Smooth muscle cell (in vitro differentiated cells): ENCODE results near the gene ADGRG4. TPM values are rescaled to one million over a fixed set of nuclear protein-coding genes. Genes with fewer than 3 reads are reported as not detected.

Experiments used
- DNase-seq: peaks from one replicate; lab custom pipeline; 2025; ENCODE audit not compliant: unreplicated experiment; lab: John Stamatoyannopoulos, UW
- H2AFZ ChIP-seq: fragments of 200-600 bp; sonication (generic); 2 replicates; pipeline ENCODE4 v1.6.0; 2016; ENCODE audit warnings: antibody characterized with exemption, low read depth, mild to moderate bottlenecking
- H3F3A ChIP-seq: fragments of 200-600 bp; sonication (generic); 2 replicates; pipeline ENCODE4 v1.6.0; 2017; ENCODE audit warnings: antibody characterized with exemption, low read depth
- H3K27ac ChIP-seq: fragments of 200-600 bp; sonication (generic); 2 replicates; pipeline ENCODE4 v1.5.1; 2016; ENCODE audit warnings: low read depth, mild to moderate bottlenecking
- H3K27me3 ChIP-seq: fragments of 200-600 bp; sonication (generic); 2 replicates; pipeline ENCODE4 v1.6.1; 2016; ENCODE audit warnings: low read depth, mild to moderate bottlenecking
- H3K36me3 ChIP-seq: fragments of 200-600 bp; sonication (generic); 2 replicates; pipeline ENCODE4 v1.5.1; 2016; ENCODE audit warnings: low read depth
- H3K4me1 ChIP-seq: fragments of 200-600 bp; sonication (generic); 2 replicates; pipeline ENCODE4 v1.5.1; 2016; ENCODE audit warnings: low read depth
- H3K4me2 ChIP-seq: fragments of 200-600 bp; sonication (generic); 2 replicates; pipeline ENCODE4 v1.6.0; 2016; ENCODE audit warnings: mild to moderate bottlenecking
- H3K4me3 ChIP-seq: fragments of 200-600 bp; sonication (generic); 2 replicates; pipeline ENCODE4 v1.5.1; 2016; ENCODE audit warnings: mild to moderate bottlenecking
- H3K79me2 ChIP-seq: fragments of 200-600 bp; sonication (generic); 2 replicates; pipeline ENCODE4 v1.6.0; 2016; ENCODE audit warnings: low read depth, mild to moderate bottlenecking
- H3K9ac ChIP-seq: fragments of 200-600 bp; sonication (generic); 2 replicates; pipeline ENCODE4 v1.6.0; 2016; ENCODE audit warnings: low read depth
- H3K9me3 ChIP-seq: fragments of 200-600 bp; sonication (generic); replicated peaks from 2 replicates; pipeline ENCODE4 v1.5.1; 2016; ENCODE audit warnings: low read depth
- H4K20me1 ChIP-seq: fragments of 200-600 bp; sonication (generic); 2 replicates; pipeline ENCODE4 v1.6.0; 2016; ENCODE audit warnings: low read depth
- WGBS: methylation state at CpG from one replicate; pipeline ENCODE4 v1.1.7; 2016; ENCODE audit warnings: low lambda C conversion rate; 5-methylcytosine and 5-hydroxymethylcytosine counted together
- polyA plus RNA-seq: library from polyadenylated mRNA; unstranded; fragments of >200 nt; fragmentation: Nextera tagmentation; extraction: Ambion mirVana; gene quantifications from 2 replicates; pipeline ENCODE4 v1.2.1, GENCODE V29; 2016
- total RNA-seq: library from RNA; depleted of rRNA; stranded (reverse); fragments of >200 nt; gene quantifications from 2 replicates; pipeline ENCODE4 v1.2.3, GENCODE V29; 2014
- TF ChIP-seq, protein P1 (sequence below): fragments of 200-600 bp; sonication (generic); IDR thresholded peaks from 2 replicates; pipeline ENCODE4 v1.5.1; 2017; ENCODE audit warnings: borderline replicate concordance, mild to moderate bottlenecking, antibody characterized with exemption; ENCODE audit not compliant: insufficient read depth, poor library complexity, severe bottlenecking

ADGRG4 gene
- total and polyA plus RNA-seq, 2 experiments from 2014 or later = not detected

DNA sequence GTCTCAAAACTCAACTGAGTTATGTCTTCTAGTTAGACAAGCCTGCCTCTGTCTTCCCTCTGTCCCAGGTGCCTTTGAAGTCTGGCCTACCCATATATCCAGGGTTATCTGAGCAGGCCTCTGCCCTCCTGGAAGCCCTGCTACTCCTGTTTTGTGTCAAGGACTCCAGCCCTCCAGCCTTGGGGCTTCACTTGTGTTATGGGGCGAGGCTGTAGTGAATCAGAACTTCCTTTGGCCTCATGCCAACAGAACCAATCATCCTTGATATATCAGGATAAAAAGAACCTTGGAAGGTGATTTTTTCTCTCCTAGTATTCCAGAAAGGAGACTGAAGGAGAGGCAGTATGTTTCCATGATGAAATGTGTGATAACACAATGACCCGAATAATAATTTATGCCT, 8.9 kb upstream of the ADGRG4 start:
- Histone ChIP-seq H3K79me2 (no peaks in the 10 kb centered on the region), H3K27ac (no peak overlapping the region), H2AFZ (no peak overlapping the region), H3K9ac (no peak overlapping the region), H3K4me2 (no peak overlapping the region), H3K4me1 (no peaks in the 10 kb centered on the region), H3K9me3 (no peaks in the 10 kb centered on the region), H3K36me3 (no peaks in the 10 kb centered on the region), H4K20me1 (no peaks in the 10 kb centered on the region), H3F3A (no peaks in the 10 kb centered on the region), H3K27me3 (no peaks in the 10 kb centered on the region), H3K4me3 (no peak overlapping the region)
- DNase-seq = no peak
- whole genome bisulfite sequencing = 77% methylated on average over 2 of the region's 2 CpGs
- TF ChIP-seq, protein P1, sequence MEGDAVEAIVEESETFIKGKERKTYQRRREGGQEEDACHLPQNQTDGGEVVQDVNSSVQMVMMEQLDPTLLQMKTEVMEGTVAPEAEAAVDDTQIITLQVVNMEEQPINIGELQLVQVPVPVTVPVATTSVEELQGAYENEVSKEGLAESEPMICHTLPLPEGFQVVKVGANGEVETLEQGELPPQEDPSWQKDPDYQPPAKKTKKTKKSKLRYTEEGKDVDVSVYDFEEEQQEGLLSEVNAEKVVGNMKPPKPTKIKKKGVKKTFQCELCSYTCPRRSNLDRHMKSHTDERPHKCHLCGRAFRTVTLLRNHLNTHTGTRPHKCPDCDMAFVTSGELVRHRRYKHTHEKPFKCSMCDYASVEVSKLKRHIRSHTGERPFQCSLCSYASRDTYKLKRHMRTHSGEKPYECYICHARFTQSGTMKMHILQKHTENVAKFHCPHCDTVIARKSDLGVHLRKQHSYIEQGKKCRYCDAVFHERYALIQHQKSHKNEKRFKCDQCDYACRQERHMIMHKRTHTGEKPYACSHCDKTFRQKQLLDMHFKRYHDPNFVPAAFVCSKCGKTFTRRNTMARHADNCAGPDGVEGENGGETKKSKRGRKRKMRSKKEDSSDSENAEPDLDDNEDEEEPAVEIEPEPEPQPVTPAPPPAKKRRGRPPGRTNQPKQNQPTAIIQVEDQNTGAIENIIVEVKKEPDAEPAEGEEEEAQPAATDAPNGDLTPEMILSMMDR = no peak

DNA sequence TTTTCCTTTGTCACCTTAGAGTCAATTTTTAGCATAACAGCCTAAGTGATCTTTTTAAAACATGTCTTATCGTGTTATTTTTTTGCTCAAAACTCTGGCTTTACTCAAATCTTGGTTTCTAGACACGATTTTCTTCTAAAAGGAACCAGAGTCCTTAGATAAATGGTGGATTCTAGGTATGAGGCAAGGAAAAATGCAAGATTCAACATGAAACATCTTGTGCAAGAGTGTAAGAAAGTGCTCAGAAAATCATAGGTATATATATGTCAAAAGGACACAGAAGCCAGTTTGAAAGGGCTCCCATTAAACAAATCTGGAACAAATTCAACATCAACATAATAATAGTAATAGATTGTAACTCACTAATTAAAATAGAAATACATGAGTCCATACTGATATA, 8.1 kb upstream of the ADGRG4 start:
- H3K27ac ChIP-seq = no peak overlapping the region
- no peaks in the 10 kb centered on the region for H3K36me3 ChIP-seq
- 56% methylated on average over 2 of the region's 2 CpGs for WGBS
- no peaks in the 10 kb centered on the region for H3K9me3 ChIP-seq
- no peak overlapping the region for H3K9ac ChIP-seq
- H3K4me1 ChIP-seq = no peaks in the 10 kb centered on the region
- no peaks in the 10 kb centered on the region for H3K27me3 ChIP-seq
- H3K4me3 ChIP-seq = no peak overlapping the region
- TF ChIP-seq, protein P1 = no peak
- no peak for DNase-seq
- no peaks in the 10 kb centered on the region for H3K79me2 ChIP-seq
- H3F3A ChIP-seq = no peaks in the 10 kb centered on the region
- H3K4me2 ChIP-seq = no peak overlapping the region
- H2AFZ ChIP-seq = no peak overlapping the region
- H4K20me1 ChIP-seq = no peaks in the 10 kb centered on the region

DNA sequence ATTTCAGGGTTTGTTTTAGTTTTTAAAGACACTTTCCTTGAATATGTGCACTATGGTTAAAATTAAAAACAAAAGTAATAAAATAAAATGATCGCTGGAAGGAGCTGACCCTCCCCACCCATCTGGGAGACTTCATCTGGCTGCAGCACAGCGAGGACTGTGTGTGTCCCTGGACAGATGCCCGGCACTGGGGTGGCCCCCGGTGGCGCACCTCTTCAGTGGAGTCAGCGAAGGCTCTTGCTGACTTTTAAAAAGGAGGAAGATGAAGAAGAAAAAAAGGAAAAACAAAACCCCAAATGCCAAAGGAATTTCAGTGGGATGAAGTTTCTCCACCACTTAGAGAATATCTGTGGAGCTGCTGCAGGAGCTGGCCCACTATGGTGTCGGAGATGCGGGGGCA, 5.4 kb upstream of the ADGRG4 start:
- Histone ChIP-seq H3K36me3 (no peaks in the 10 kb centered on the region), H4K20me1 (no peaks in the 10 kb centered on the region), H3K4me2 (no peak overlapping the region), H3F3A (no peaks in the 10 kb centered on the region), H3K4me1 (no peaks in the 10 kb centered on the region), H3K79me2 (no peaks in the 10 kb centered on the region), H3K27ac (no peak overlapping the region), H3K9ac (no peak overlapping the region), H3K9me3 (no peaks in the 10 kb centered on the region), H3K4me3 (no peak overlapping the region), H2AFZ (no peak overlapping the region), H3K27me3 (no peaks in the 10 kb centered on the region)
- TF ChIP-seq, protein P1 = no peak
- WGBS = 86% methylated on average over 8 of the region's 8 CpGs
- DNase-seq = no peak

DNA sequence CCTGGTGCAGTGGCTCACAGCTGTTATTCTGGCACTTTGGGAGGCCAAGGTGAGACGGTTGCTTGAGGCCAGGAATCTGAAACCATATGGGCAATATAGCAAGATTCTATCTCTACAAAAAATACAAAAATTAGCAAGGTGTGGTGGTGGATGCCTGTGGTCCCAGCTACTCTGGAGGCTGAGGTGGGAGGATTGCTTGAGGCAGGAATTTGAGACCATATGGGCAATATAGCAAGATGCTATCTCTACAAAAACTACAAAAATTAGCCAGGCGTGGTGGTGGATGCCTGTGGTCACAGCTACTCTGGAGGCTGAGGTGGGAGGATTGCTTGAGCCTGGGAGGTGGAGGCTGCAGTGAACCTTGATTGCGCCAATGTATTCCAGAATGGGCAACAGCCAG, 2.3 kb downstream of the ADGRG4 start:
- Histone ChIP-seq H3K4me1 (no peaks in the 10 kb centered on the region), H3K36me3 (no peaks in the 10 kb centered on the region), H3F3A (no peaks in the 10 kb centered on the region), H3K4me3 (no peak overlapping the region), H3K9me3 (no peaks in the 10 kb centered on the region), H3K79me2 (no peaks in the 10 kb centered on the region), H2AFZ (no peak overlapping the region), H4K20me1 (no peaks in the 10 kb centered on the region), H3K27me3 (peaks cover 11% of the 10 kb centered on the region), H3K27ac (no peak overlapping the region), H3K9ac (no peak overlapping the region), H3K4me2 (no peak overlapping the region)
- TF ChIP-seq, protein P1 = no peak
- DNase-seq = no peak
- 63% methylated on average over 3 of the region's 3 CpGs for WGBS
